Body of pancreas (tissue), 4 donors: ENCODE results near the gene GRIA4. TPM values are rescaled to one million over a fixed set of nuclear protein-coding genes. Genes with fewer than 3 reads are reported as not detected.

Experiments
- ATAC-seq: fragments of 150-250 bp; one replicate; pipeline ENCODE4 v1.9.1; 2016
- DNase-seq, 4 donors: peaks; one replicate each; pipeline ENCODE4 v3.0.0-alpha.2; 2019
- H3K27ac ChIP-seq, 4 donors: fragments of 200-600 bp; sonication (generic); 1 replicate in 3 of 4; 2 replicates in 1 of 4; pipeline versions ENCODE4 v1.5.1 to v1.6.1; 2016 to 2019; ENCODE audit warnings: mild to moderate bottlenecking in 1 of 4, mixed read lengths in 1 of 4, moderate library complexity in 1 of 4
- H3K27me3 ChIP-seq, 2 donors: fragments of 200-600 bp; sonication (generic); one replicate each; pipeline ENCODE4 v1.6.0; 2016; ENCODE audit warnings: mild to moderate bottlenecking in 1 of 2
- H3K36me3 ChIP-seq, 2 donors: fragments of 200-600 bp; sonication (generic); replicated peaks in 1 of 2; 2 replicates each; pipeline ENCODE4 v1.5.1; 2016; ENCODE audit warnings: low read depth in 2 of 2; ENCODE audit not compliant: insufficient read depth in 1 of 2
- H3K4me1 ChIP-seq: fragments of 200-600 bp; sonication (generic); one replicate; pipeline ENCODE4 v1.6.0; 2016
- H3K4me3 ChIP-seq, 2 donors: fragments of 200-600 bp; sonication (generic); 1 replicate in 1 of 2; 2 replicates in 1 of 2; pipeline ENCODE4 v1.5.1; 2016 to 2019
- H3K9me3 ChIP-seq, 3 donors: fragments of 200-600 bp; sonication (generic); 1 replicate in 2 of 3; 2 replicates in 1 of 3; pipeline ENCODE4 v1.5.1; 2016
- POLR2A ChIP-seq, 3 donors: fragments of 450-650 bp; IDR thresholded peaks; one replicate each; pipeline ENCODE4 v1.6.1; 2016; ENCODE audit warnings: antibody characterized with exemption in 3 of 3, mild to moderate bottlenecking in 2 of 3
- WGBS, 2 donors: methylation state at CpG; one replicate each; pipeline ENCODE4 v1.1.5; 2017; 5-methylcytosine and 5-hydroxymethylcytosine counted together
- intact Hi-C: fragments of 100-400 bp; cut with DNase I; formaldehyde crosslinking; loops from one replicate; pipeline ENCODE4 v1.15.1; 2023
- total RNA-seq, 2 donors: library from RNA; depleted of rRNA; stranded (reverse); fragments of >200 nt; gene quantifications; one replicate each; pipeline ENCODE4 v1.1.0, GENCODE V29; 2016
- TF ChIP-seq, protein P1 (sequence below), 7 experiments: fragments of 450-650 bp in 4 of 7; fragments of 200-600 bp in 3 of 7; sonication (generic) in 3 of 7; IDR thresholded peaks; one replicate each; pipeline ENCODE4 v1.5.1; 2016 to 2019; ENCODE audit warnings: antibody characterized with exemption in 7 of 7

GRIA4 gene
- total RNA-seq, 2 donors from 2014 or later = 0.26 TPM; not detected in 1

DNA sequence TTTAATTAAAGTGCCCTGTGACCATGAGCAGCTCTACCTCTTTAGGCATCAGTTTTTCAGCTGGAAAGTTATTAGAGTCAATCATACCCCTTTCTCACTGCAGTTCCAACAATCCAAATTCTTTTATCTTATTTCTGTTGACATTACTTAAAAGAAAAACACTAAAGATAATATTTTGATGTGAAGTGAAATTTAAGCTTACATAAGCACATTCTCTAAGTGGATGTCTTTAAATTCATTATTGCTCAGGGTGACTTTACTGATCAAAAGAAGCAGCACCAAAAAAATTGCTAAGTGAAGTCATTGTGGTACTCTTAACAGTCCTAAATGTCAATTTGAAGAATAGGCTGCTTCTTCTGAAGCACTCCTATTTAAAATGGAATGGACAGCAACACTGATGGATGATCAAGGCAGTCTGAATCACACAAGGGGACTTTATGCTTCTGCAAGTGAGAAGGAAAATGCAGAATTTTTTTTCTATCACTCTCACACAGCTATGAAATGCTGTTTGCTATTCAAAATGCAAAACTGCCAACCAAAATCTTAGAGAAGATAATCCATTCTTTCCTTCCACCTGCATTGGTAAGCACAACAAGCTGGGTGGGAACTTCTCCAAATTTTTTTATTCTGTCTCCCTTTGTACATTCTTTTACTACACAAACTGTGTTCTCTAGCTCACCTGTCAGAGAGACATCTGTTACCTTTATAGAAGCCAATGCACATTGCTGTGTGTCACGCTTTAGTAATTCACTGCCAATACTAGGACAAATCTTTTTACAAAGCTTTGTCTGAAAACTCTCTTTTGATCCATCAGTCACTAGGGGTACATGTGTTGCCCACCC lies 179.9 kb downstream of the GRIA4 start:
- intact Hi-C loops = no loop called here
- DNase-seq (no peak), ATAC-seq (no peak)
- Histone ChIP-seq H3K4me3 (no peak overlapping the region), H3K27ac (no peak overlapping the region), H3K9me3 (no peaks in the 10 kb centered on the region), H3K4me1 (no peaks in the 10 kb centered on the region), H3K27me3 (no peaks in the 10 kb centered on the region), H3K36me3 (no peaks in the 10 kb centered on the region)
- 61 to 72% methylated on average over 1 of the region's 1 CpG for WGBS, 2 donors
- TF ChIP-seq, protein P1, sequence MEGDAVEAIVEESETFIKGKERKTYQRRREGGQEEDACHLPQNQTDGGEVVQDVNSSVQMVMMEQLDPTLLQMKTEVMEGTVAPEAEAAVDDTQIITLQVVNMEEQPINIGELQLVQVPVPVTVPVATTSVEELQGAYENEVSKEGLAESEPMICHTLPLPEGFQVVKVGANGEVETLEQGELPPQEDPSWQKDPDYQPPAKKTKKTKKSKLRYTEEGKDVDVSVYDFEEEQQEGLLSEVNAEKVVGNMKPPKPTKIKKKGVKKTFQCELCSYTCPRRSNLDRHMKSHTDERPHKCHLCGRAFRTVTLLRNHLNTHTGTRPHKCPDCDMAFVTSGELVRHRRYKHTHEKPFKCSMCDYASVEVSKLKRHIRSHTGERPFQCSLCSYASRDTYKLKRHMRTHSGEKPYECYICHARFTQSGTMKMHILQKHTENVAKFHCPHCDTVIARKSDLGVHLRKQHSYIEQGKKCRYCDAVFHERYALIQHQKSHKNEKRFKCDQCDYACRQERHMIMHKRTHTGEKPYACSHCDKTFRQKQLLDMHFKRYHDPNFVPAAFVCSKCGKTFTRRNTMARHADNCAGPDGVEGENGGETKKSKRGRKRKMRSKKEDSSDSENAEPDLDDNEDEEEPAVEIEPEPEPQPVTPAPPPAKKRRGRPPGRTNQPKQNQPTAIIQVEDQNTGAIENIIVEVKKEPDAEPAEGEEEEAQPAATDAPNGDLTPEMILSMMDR (IDR thresholded peaks at IDR 0.05) = no peak
- no peak for TF ChIP-seq POLR2A (IDR thresholded peaks at IDR 0.05)

DNA sequence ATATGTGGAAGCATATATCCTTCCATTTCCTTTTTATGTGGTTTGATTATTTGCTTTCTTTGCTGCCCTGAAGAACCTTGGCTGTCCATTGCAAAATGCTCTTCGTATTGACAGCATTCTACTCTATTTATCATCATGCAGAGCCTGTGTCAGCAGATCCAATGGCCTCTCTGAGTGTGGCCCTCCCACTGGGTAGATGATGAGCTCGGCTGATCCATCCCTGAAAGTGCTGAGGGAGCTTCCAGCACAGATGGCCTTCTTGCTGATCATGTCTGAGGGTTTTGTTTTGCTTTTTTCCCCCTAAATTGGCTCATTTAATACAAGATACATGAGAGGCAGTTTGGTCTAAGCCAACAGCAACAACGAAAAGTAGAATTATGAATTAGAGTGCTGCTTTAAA lies 181.0 kb downstream of the GRIA4 start:
- no peaks in the 10 kb centered on the region for H3K9me3 ChIP-seq
- WGBS, 2 donors = 42 to 45% methylated on average over 3 of the region's 3 CpGs
- peak in 1 of 4 donors; percentile 5 for DNase-seq
- no peaks in the 10 kb centered on the region for H3K4me1 ChIP-seq
- intact Hi-C loops = no loop called here
- no peaks in the 10 kb centered on the region for H3K27me3 ChIP-seq
- no peak for TF ChIP-seq POLR2A (IDR thresholded peaks at IDR 0.05)
- TF ChIP-seq, protein P1 (IDR thresholded peaks at IDR 0.05) = no peak
- no peak overlapping the region for H3K27ac ChIP-seq
- H3K36me3 ChIP-seq = no peaks in the 10 kb centered on the region
- H3K4me3 ChIP-seq = no peak overlapping the region
- ATAC-seq = no peak

DNA sequence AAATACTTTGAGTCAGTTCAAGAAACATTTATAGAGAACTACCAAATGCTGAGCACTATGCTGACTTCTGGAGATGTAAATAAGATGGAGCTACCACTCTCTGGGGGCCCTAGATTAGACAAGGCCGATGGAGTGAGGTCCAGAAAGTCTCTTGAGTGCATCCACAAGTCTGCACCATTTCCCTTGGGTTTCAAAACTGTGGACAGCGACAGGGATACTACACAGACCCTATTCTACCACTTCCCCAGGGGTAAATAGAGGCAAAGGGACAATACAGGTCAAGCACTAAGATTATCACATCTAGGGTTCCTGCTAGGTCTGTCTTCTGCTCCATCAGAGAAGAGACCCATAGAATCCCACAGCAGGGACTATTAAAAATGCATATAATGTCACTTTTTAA lies 183.2 kb downstream of the GRIA4 start:
- H3K4me3 ChIP-seq = no peak overlapping the region
- H3K27me3 ChIP-seq = no peaks in the 10 kb centered on the region
- intact Hi-C loops = no loop called here
- DNase-seq (no peak), ATAC-seq (no peak)
- H3K4me1 ChIP-seq = no peaks in the 10 kb centered on the region
- H3K27ac ChIP-seq = no peak overlapping the region
- no peaks in the 10 kb centered on the region for H3K9me3 ChIP-seq
- TF ChIP-seq POLR2A (IDR thresholded peaks at IDR 0.05) = no peak
- TF ChIP-seq, protein P1 (IDR thresholded peaks at IDR 0.05) = no peak
- H3K36me3 ChIP-seq = no peaks in the 10 kb centered on the region
- WGBS, 2 donors = 47 to 54% methylated on average over 2 of the region's 2 CpGs

DNA sequence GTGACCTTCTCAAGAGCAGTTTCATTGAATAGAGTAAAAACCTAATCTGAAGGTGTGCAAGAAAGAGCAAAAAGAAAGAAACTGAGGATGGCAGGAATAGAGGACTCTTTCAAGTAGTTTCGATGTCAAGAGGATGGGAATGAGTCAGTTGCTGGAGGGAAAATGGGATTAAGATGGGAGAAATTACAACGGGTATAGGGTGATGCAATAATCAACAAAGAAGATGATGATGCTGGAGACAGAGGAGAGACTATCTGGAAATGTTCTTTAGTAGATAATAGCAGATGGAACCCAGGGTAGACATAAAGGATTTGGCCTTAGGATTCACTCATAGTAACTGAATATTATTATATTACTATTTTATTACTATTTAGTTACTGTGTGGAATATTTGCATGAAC lies 189.4 kb downstream of the GRIA4 start:
- 62 to 75% methylated on average over 2 of the region's 2 CpGs for WGBS, 2 donors
- no peak overlapping the region for H3K27ac ChIP-seq
- H3K27me3 ChIP-seq = no peaks in the 10 kb centered on the region
- no peaks in the 10 kb centered on the region for H3K36me3 ChIP-seq
- no peak overlapping the region for H3K4me3 ChIP-seq
- no peak for ATAC-seq
- TF ChIP-seq, protein P1 (IDR thresholded peaks at IDR 0.05) = no peak
- TF ChIP-seq POLR2A (IDR thresholded peaks at IDR 0.05) = no peak
- no peak for DNase-seq
- H3K4me1 ChIP-seq = no peaks in the 10 kb centered on the region
- no peaks in the 10 kb centered on the region for H3K9me3 ChIP-seq
- intact Hi-C loops = no loop called here
